PC-3 (cell line): ENCODE measurements around the gene ZDHHC18. TPM values are rescaled to one million over a fixed set of nuclear protein-coding genes. Genes with fewer than 3 reads are reported as not detected.

ENCODE experiments used
- ATAC-seq: fragments of 200-7000 bp; cut with Tn5 transposase; 2 replicates; pipeline ENCODE4 v1.9.1; 2020; ENCODE audit warnings: mild to moderate bottlenecking, moderate library complexity
- BruUV-seq: library from RNA; stranded (reverse); fragments of 400-500 nt; replicated peaks from 2 replicates; lab custom pipeline; 2021; lab: Mats Ljungman, UMichigan
- CTCF ChIA-PET: fragments of 300-600 bp; sonication (Branson Sonifier 250); formaldehyde crosslinking; loops from one replicate; lab custom pipeline; 2022; ENCODE audit warnings: antibody characterized with exemption; lab: Charles Lee
- POLR2A ChIA-PET: fragments of 300-600 bp; sonication (Branson Sonifier 250); formaldehyde crosslinking; loops from one replicate; lab custom pipeline; 2022; ENCODE audit warnings: antibody characterized with exemption; ENCODE audit not compliant: unreplicated experiment; lab: Charles Lee
- DNase-seq: peaks from one replicate; pipeline ENCODE4 v3.0.0-alpha.2; 2015
- H2AFZ ChIP-seq: fragments of 300-600 bp; sonication (generic); 2 replicates; pipeline ENCODE4 v1.6.0; 2016; ENCODE audit warnings: antibody characterized with exemption, low read length
- H3F3A ChIP-seq: fragments of 300-600 bp; sonication (generic); one replicate; pipeline ENCODE4 v1.6.0; 2017; ENCODE audit warnings: antibody characterized with exemption, low read length, control low read depth, mild to moderate bottlenecking; ENCODE audit not compliant: unreplicated experiment
- H3K27ac ChIP-seq: fragments of 300-600 bp; sonication (generic); 2 replicates; pipeline ENCODE4 v1.5.1; 2016; ENCODE audit warnings: mild to moderate bottlenecking, low read length
- H3K27me3 ChIP-seq: fragments of 300-600 bp; sonication (generic); 2 replicates; pipeline ENCODE4 v1.6.1; 2016; ENCODE audit warnings: low read length, mixed read lengths
- H3K36me3 ChIP-seq: fragments of 300-600 bp; sonication (generic); 2 replicates; pipeline ENCODE4 v1.6.1; 2016; ENCODE audit warnings: low read depth, mixed run types, low read length, mixed read lengths
- H3K4me1 ChIP-seq: fragments of 300-600 bp; sonication (generic); 2 replicates; pipeline ENCODE4 v1.5.1; 2016; ENCODE audit warnings: low read length; ENCODE audit not compliant: insufficient read depth
- H3K4me2 ChIP-seq: fragments of 300-600 bp; sonication (generic); 2 replicates; pipeline ENCODE4 v1.6.0; 2016; ENCODE audit warnings: low read length
- H3K4me3 ChIP-seq: fragments of 300-600 bp; sonication (generic); 2 replicates; pipeline ENCODE4 v1.5.1; 2016; ENCODE audit warnings: mild to moderate bottlenecking, low read length, mixed read lengths
- H3K79me2 ChIP-seq: fragments of 300-600 bp; sonication (generic); 2 replicates; pipeline ENCODE4 v1.6.1; 2017; ENCODE audit warnings: low read length, mixed read lengths
- H3K9ac ChIP-seq: fragments of 300-600 bp; sonication (generic); 2 replicates; pipeline ENCODE4 v1.6.0; 2016; ENCODE audit warnings: mild to moderate bottlenecking, low read length
- H3K9me2 ChIP-seq: fragments of 300-600 bp; sonication (generic); replicated peaks from 2 replicates; pipeline ENCODE4 v1.6.1; 2016; ENCODE audit warnings: mixed run types, low read length, mixed read lengths
- H3K9me3 ChIP-seq: fragments of 300-600 bp; sonication (generic); 2 replicates; pipeline ENCODE4 v1.6.1; 2016; ENCODE audit warnings: low read length, mixed read lengths
- H4K20me1 ChIP-seq: fragments of 300-600 bp; sonication (generic); 2 replicates; pipeline ENCODE4 v1.6.1; 2016; ENCODE audit warnings: low read length, mixed read lengths
- EZH2 ChIP-seq: fragments of 300-600 bp; sonication (generic); IDR thresholded peaks from one replicate; pipeline ENCODE4 v1.6.1; 2017; ENCODE audit warnings: antibody characterized with exemption, mild to moderate bottlenecking, low read length; ENCODE audit not compliant: unreplicated experiment
- EZH2phosphoT487 ChIP-seq: fragments of 300-600 bp; sonication (generic); IDR thresholded peaks from 2 replicates; pipeline ENCODE4 v1.6.1; 2018; ENCODE audit warnings: mild to moderate bottlenecking, antibody characterized with exemption, low read length, borderline replicate concordance
- intact Hi-C: fragments of 100-400 bp; cut with micrococcal nuclease; formaldehyde crosslinking; loops from 2 replicates; pipeline ENCODE4 v1.9.0; 2023
- total RNA-seq: library from RNA; depleted of rRNA; stranded (reverse); fragments of >200 nt; gene quantifications from 2 replicates; pipeline ENCODE4 v1.2.3, GENCODE V29; 2014
- TF ChIP-seq, protein P1 (sequence below): fragments of 300-600 bp; sonication (generic); conservative IDR thresholded peaks from 2 replicates; pipeline ENCODE4 v1.5.1; 2017; ENCODE audit warnings: antibody characterized with exemption, low read depth, mild to moderate bottlenecking, low read length

ZDHHC18 gene
- total RNA-seq, 1 experiment from 2014 or later: 18.1 TPM

DNA sequence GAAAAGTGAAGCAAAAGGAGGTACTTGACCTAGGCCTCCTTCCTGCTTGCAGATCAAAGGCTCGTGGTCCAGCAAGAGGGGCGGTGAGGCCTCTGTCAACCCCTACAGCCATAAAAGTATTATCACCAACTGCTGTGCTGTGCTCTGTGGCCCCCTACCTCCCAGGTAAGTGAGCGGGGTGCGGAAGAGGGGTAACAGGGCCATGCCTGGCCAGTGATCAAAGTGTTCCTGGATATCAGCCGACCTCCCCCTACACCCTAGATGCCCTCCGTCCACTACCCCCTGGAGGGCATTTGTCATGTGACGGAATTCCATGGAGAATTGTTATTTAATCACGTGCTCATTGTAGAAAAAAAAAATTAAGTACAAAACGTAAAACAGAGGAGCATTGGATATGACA, 26.2 kb downstream of the ZDHHC18 start:
- intact Hi-C loops: loop anchor here (1.0 kb wide), 2 partner anchors 10 to 26 kb away; no protein-coding TSS in a partner anchor
- H3K9me3 ChIP-seq: no peaks in the 10 kb centered on the region
- no peaks in the 10 kb centered on the region for H4K20me1 ChIP-seq
- no peaks in the 10 kb centered on the region for H3K27me3 ChIP-seq
- no peaks in the 10 kb centered on the region for H3K9me2 ChIP-seq
- H3F3A ChIP-seq: peaks cover 8% of the 10 kb centered on the region
- no peak overlapping the region for H3K4me3 ChIP-seq
- H3K36me3 ChIP-seq: peaks cover 41% of the 10 kb centered on the region
- DNase-seq (no peak), ATAC-seq (no peak)
- ChIA-PET CTCF (no interaction called here), POLR2A (no interaction called here)
- no peak for TF ChIP-seq EZH2phosphoT487
- TF ChIP-seq, protein P1, sequence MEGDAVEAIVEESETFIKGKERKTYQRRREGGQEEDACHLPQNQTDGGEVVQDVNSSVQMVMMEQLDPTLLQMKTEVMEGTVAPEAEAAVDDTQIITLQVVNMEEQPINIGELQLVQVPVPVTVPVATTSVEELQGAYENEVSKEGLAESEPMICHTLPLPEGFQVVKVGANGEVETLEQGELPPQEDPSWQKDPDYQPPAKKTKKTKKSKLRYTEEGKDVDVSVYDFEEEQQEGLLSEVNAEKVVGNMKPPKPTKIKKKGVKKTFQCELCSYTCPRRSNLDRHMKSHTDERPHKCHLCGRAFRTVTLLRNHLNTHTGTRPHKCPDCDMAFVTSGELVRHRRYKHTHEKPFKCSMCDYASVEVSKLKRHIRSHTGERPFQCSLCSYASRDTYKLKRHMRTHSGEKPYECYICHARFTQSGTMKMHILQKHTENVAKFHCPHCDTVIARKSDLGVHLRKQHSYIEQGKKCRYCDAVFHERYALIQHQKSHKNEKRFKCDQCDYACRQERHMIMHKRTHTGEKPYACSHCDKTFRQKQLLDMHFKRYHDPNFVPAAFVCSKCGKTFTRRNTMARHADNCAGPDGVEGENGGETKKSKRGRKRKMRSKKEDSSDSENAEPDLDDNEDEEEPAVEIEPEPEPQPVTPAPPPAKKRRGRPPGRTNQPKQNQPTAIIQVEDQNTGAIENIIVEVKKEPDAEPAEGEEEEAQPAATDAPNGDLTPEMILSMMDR: no peak
- TF ChIP-seq EZH2: no peak
- no peaks in the 10 kb centered on the region; the same call in 1 of the 2 replicates for H3K79me2 ChIP-seq
- H3K27ac ChIP-seq: peak overlapping the region; percentile 52
- BruUV-seq: no TSS peak
- no peak overlapping the region for H3K4me2 ChIP-seq
- H2AFZ ChIP-seq: no peak overlapping the region
- no peak overlapping the region for H3K9ac ChIP-seq
- H3K4me1 ChIP-seq: peaks cover 57% of the 10 kb centered on the region

- POLR2A ChIA-PET: no interaction called here
- H3K4me2 ChIP-seq: peak overlapping the region; percentile 44
Measured at GRCh38 chr1:26853156-26853555, 26.7 kb downstream of the ZDHHC18 start.

DNA sequence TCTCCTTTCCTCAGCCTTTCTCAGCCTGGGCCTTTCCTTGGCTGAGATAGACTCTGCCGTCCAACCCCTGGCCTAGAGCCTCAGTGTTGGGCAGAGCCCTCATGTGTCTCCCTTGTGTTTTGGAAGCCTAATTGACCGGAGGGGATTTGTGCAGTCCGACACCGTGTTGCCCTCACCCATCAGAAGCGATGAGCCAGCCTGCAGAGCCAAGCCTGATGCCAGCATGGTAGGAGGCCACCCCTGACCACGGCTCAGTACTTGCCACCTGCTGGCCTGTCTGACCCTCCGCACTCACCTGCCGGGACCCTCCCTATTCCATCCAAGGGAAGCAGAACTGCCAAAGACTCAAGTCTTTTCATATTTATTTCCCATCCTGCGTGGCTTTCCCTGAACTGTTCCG, 27.1 kb downstream of the ZDHHC18 start:
- BruUV-seq: no TSS peak
- Histone ChIP-seq H3K9ac (peak overlapping the region; percentile 48), H3K79me2 (no peaks in the 10 kb centered on the region), H3K4me2 (peak overlapping the region; percentile 44), H3K27ac (peak overlapping the region; percentile 89), H3F3A (peaks cover 5% of the 10 kb centered on the region), H3K9me3 (no peaks in the 10 kb centered on the region), H3K4me1 (peaks cover 57% of the 10 kb centered on the region), H4K20me1 (no peaks in the 10 kb centered on the region), H3K4me3 (no peak overlapping the region), H2AFZ (no peak overlapping the region), H3K9me2 (no peaks in the 10 kb centered on the region), H3K36me3 (peaks cover 41% of the 10 kb centered on the region), H3K27me3 (no peaks in the 10 kb centered on the region)
- DNase-seq (no peak), ATAC-seq (no peak)
- intact Hi-C loops: loop anchor here (1.0 kb wide), 2 partner anchors 9 to 25 kb away; no protein-coding TSS in a partner anchor
- TF ChIP-seq EZH2: no peak
- TF ChIP-seq, protein P1: no peak
- TF ChIP-seq EZH2phosphoT487: no peak
- POLR2A ChIA-PET: no interaction called here
- CTCF ChIA-PET: no interaction called here

More at GRCh38 chr1:26853156-26853555, 26.7 kb downstream of the ZDHHC18 start:
- Histone ChIP-seq H3K27ac (peak overlapping the region; percentile 89), H3K79me2 (no peaks in the 10 kb centered on the region), H3K27me3 (no peaks in the 10 kb centered on the region), H2AFZ (no peak overlapping the region), H3K36me3 (peaks cover 41% of the 10 kb centered on the region), H3K4me1 (peaks cover 57% of the 10 kb centered on the region), H4K20me1 (no peaks in the 10 kb centered on the region), H3F3A (peaks cover 8% of the 10 kb centered on the region), H3K9me3 (no peaks in the 10 kb centered on the region), H3K9me2 (no peaks in the 10 kb centered on the region), H3K4me3 (no peak overlapping the region), H3K9ac (peak overlapping the region; percentile 48)
- TF ChIP-seq EZH2phosphoT487: no peak
- TF ChIP-seq, protein P1: peak; percentile 91
- ATAC-seq (peak; percentile 87), DNase-seq (peak; percentile 99)
- no TSS peak for BruUV-seq
- CTCF ChIA-PET: no interaction called here
- intact Hi-C loops: loop anchor here (1.0 kb wide), 2 partner anchors 9 to 25 kb away; no protein-coding TSS in a partner anchor
